ENCODE results near the gene TPCN1.

GRCh38 chr12:113183030-113183589 is 38.2 kb upstream of the TPCN1 start:
- no peak for TF ChIP-seq CEBPB (IDR thresholded peaks at IDR 0.05; ENCODE audit: low read depth)
- TF ChIP-seq, protein P1, sequence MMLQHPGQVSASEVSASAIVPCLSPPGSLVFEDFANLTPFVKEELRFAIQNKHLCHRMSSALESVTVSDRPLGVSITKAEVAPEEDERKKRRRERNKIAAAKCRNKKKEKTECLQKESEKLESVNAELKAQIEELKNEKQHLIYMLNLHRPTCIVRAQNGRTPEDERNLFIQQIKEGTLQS (IDR thresholded peaks at IDR 0.05): no peak
- no peak for TF ChIP-seq CTCF (IDR thresholded peaks at IDR 0.05 in 2 of 3, conservative IDR thresholded peaks at IDR 0.05 in 1 of 3; ENCODE audit: borderline replicate concordance in 1 of 3, insufficient read depth in 1 of 3, low read depth in 2 of 3, low read length in 2 of 3)
- no peak for TF ChIP-seq YY1 (IDR thresholded peaks at IDR 0.05; ENCODE audit: extremely low read depth, insufficient replicate concordance, low read depth, low read length)
- TF ChIP-seq JUND (IDR thresholded peaks at IDR 0.05): no peak
- no peak for TF ChIP-seq EZH2 (IDR thresholded peaks at IDR 0.05)
- no peak for TF ChIP-seq SIN3A (IDR thresholded peaks at IDR 0.05; ENCODE audit: low read depth)

All from HCT116 (cell line).